H1 (cell line): ENCODE results near the gene TOP3B. TPM values are rescaled to one million over a fixed set of nuclear protein-coding genes. Genes with fewer than 3 reads are reported as not detected.

ENCODE experiments used
- CTCF ChIA-PET: fragments of 300-600 bp; sonication (Branson Sonifier 250); formaldehyde crosslinking; loops from one replicate; lab custom pipeline; 2021; ENCODE audit not compliant: partially characterized antibody; lab: Charles Lee
- POLR2A ChIA-PET: fragments of 300-600 bp; sonication (Branson Sonifier 250); formaldehyde crosslinking; loops from one replicate; lab custom pipeline; 2021; ENCODE audit warnings: inconsistent platforms; ENCODE audit not compliant: partially characterized antibody; lab: Charles Lee
- DNase-seq, 2 experiments: peaks; one replicate each; pipeline versions ENCODE4 v3.0.0 to v3.0.0-alpha.2; 2010 to 2022; ENCODE audit warnings: low spot score in 2 of 2, low read depth in 1 of 2, mixed read lengths in 1 of 2
- FAIRE-seq: peaks from 2 replicates; lab custom pipeline; 2011; peaks lifted over from hg19 to GRCh38; lab: Jason Lieb, UNC
- H2AFZ ChIP-seq: 2 replicates; pipeline ENCODE4 v1.8.1; 2012; ENCODE audit warnings: low read length, inconsistent platforms
- H2AK5ac ChIP-seq: 2 replicates; pipeline ENCODE4 v1.6.1; 2013; ENCODE audit warnings: low read depth, low read length
- H2BK120ac ChIP-seq: replicated peaks from 2 replicates; pipeline ENCODE3; 2013; ENCODE audit warnings: low read depth, low read length, inconsistent platforms
- H2BK12ac ChIP-seq: 2 replicates; pipeline ENCODE4 v1.6.1; 2013; ENCODE audit warnings: low read depth, low read length
- H2BK15ac ChIP-seq: 2 replicates; pipeline ENCODE4 v1.6.1; 2013; ENCODE audit warnings: low read length
- H2BK20ac ChIP-seq: 2 replicates; pipeline ENCODE4 v1.6.1; 2013; ENCODE audit warnings: low read length
- H2BK5ac ChIP-seq: 2 replicates; pipeline ENCODE4 v1.6.1; 2013; ENCODE audit warnings: low read depth, low read length
- H3K14ac ChIP-seq: 2 replicates; pipeline ENCODE4 v1.6.1; 2013; ENCODE audit warnings: inconsistent platforms; ENCODE audit not compliant: insufficient read length
- H3K18ac ChIP-seq: 2 replicates; pipeline ENCODE4 v1.6.1; 2013; ENCODE audit warnings: low read length; ENCODE audit errors: extremely low read depth
- H3K23ac ChIP-seq: 2 replicates; pipeline ENCODE4 v1.6.1; 2013; ENCODE audit warnings: inconsistent platforms; ENCODE audit not compliant: insufficient read length
- H3K23me2 ChIP-seq: 2 replicates; pipeline ENCODE4 v1.6.1; 2013; ENCODE audit warnings: low read depth, low read length
- H3K27ac ChIP-seq: 2 replicates; pipeline ENCODE4 v1.6.1; 2011; ENCODE audit warnings: low read depth, low read length, inconsistent platforms
- H3K27me3 ChIP-seq, 4 experiments: replicated peaks in 1 of 4; 1 replicate in 1 of 4; 2 replicates in 3 of 4; pipeline versions ENCODE4 v1.6.1 to v1.8.1; 2011 to 2013; ENCODE audit warnings: low read length in 3 of 4, mild to moderate bottlenecking in 3 of 4, inconsistent platforms in 2 of 4, mixed read lengths in 2 of 4, moderate library complexity in 1 of 4; ENCODE audit not compliant: control insufficient read depth in 3 of 4, insufficient read depth in 3 of 4; ENCODE audit errors: extremely low read depth in 1 of 4
- H3K36me3 ChIP-seq, 4 experiments: 2 replicates each; pipeline versions ENCODE4 v1.6.1 to v1.8.1; 2011 to 2013; ENCODE audit warnings: mild to moderate bottlenecking in 4 of 4, low read length in 3 of 4, moderate library complexity in 2 of 4, control low read depth in 1 of 4, inconsistent platforms in 1 of 4; ENCODE audit not compliant: insufficient read depth in 4 of 4, control insufficient read depth in 2 of 4
- H3K4ac ChIP-seq: replicated peaks from 2 replicates; pipeline ENCODE3; 2013; ENCODE audit warnings: low read length, low read depth, mixed read lengths, inconsistent platforms; ENCODE audit not compliant: insufficient read length
- H3K4me1 ChIP-seq, 4 experiments: replicated peaks in 1 of 4; 1 replicate in 1 of 4; 2 replicates in 3 of 4; pipeline versions ENCODE4 v1.6.1 to v1.8.1; 2011 to 2013; ENCODE audit warnings: low read length in 3 of 4, inconsistent platforms in 2 of 4, mixed read lengths in 1 of 4; ENCODE audit not compliant: insufficient read depth in 4 of 4, control insufficient read depth in 3 of 4
- H3K4me2 ChIP-seq, 2 experiments: 2 replicates each; pipeline versions ENCODE4 v1.6.1 to v1.8.1; 2011 to 2013; ENCODE audit warnings: low read depth in 2 of 2, low read length in 2 of 2, control low read depth in 1 of 2, inconsistent platforms in 1 of 2, mild to moderate bottlenecking in 1 of 2; ENCODE audit not compliant: insufficient read depth in 1 of 2
- H3K4me3 ChIP-seq, 4 experiments: fragments of 200-600, 300-600 bp in 1 of 4; sonication (generic), shearing (Covaris generic), sonication (Bioruptor Twin) in 1 of 4; 2 replicates each; pipeline versions ENCODE4 v1.5.1 to v1.8.1; 2011 to 2016; ENCODE audit warnings: low read length in 4 of 4, low read depth in 3 of 4, control low read depth in 2 of 4, inconsistent platforms in 2 of 4, mild to moderate bottlenecking in 2 of 4, mixed read lengths in 1 of 4, moderate library complexity in 1 of 4; ENCODE audit not compliant: insufficient read depth in 2 of 4; ENCODE audit errors: extremely low read depth in 1 of 4
- H3K56ac ChIP-seq: replicated peaks from 2 replicates; pipeline ENCODE3; 2013; ENCODE audit warnings: low read depth, mild to moderate bottlenecking, mixed read lengths, low read length, inconsistent platforms; ENCODE audit not compliant: insufficient read length
- H3K79me1 ChIP-seq: 2 replicates; pipeline ENCODE4 v1.6.1; 2013; ENCODE audit warnings: low read depth, low read length, control low read depth
- H3K79me2 ChIP-seq, 2 experiments: 2 replicates each; pipeline versions ENCODE4 v1.6.1 to v1.8.1; 2012 to 2013; ENCODE audit warnings: low read length in 2 of 2, mild to moderate bottlenecking in 2 of 2, inconsistent platforms in 1 of 2; ENCODE audit not compliant: insufficient read depth in 2 of 2, control insufficient read depth in 1 of 2
- H3K9ac ChIP-seq, 4 experiments: replicated peaks in 1 of 4; 1 replicate in 1 of 4; 2 replicates in 3 of 4; pipeline versions ENCODE4 v1.6.1 to v1.8.1; 2011 to 2013; ENCODE audit warnings: low read depth in 3 of 4, low read length in 3 of 4, control low read depth in 2 of 4, mild to moderate bottlenecking in 2 of 4, moderate library complexity in 2 of 4, inconsistent platforms in 1 of 4; ENCODE audit errors: extremely low read depth in 1 of 4
- H3K9me3 ChIP-seq, 2 experiments: 2 replicates each; pipeline versions ENCODE4 v1.6.1 to v1.8.1; 2012 to 2013; ENCODE audit warnings: mild to moderate bottlenecking in 2 of 2, moderate library complexity in 2 of 2, control low read depth in 1 of 2, inconsistent platforms in 1 of 2, low read depth in 1 of 2, low read length in 1 of 2, mixed read lengths in 1 of 2; ENCODE audit not compliant: insufficient read depth in 2 of 2
- H4K20me1 ChIP-seq, 2 experiments: replicated peaks in 1 of 2; 2 replicates each; pipeline versions ENCODE3 to v1.8.1; 2011 to 2013; ENCODE audit warnings: inconsistent platforms in 2 of 2, low read length in 2 of 2, mild to moderate bottlenecking in 1 of 2; ENCODE audit not compliant: insufficient read depth in 2 of 2, control insufficient read depth in 1 of 2
- H4K5ac ChIP-seq: 2 replicates; pipeline ENCODE4 v1.6.1; 2013; ENCODE audit warnings: low read length, low read depth, mixed read lengths, inconsistent platforms; ENCODE audit not compliant: insufficient read length
- H4K8ac ChIP-seq: 2 replicates; pipeline ENCODE4 v1.8.0; 2013; ENCODE audit warnings: mild to moderate bottlenecking, moderate library complexity, low read length, inconsistent platforms; ENCODE audit not compliant: insufficient read depth; ENCODE audit errors: extremely low read depth
- H4K91ac ChIP-seq: replicated peaks from 2 replicates; pipeline ENCODE3; 2013; ENCODE audit warnings: low read length, mixed read lengths, inconsistent platforms; ENCODE audit not compliant: insufficient read length
- CEBPB ChIP-seq: IDR thresholded peaks from 2 replicates; pipeline ENCODE4 v1.6.1; 2012; ENCODE audit warnings: low read depth, low read length
- CHD1 ChIP-seq: IDR thresholded peaks from 2 replicates; pipeline ENCODE4 v1.6.1; 2012; ENCODE audit warnings: low read depth, low read length, improper control_type of control experiment
- CTBP2 ChIP-seq: IDR thresholded peaks from 2 replicates; pipeline ENCODE4 v1.7.0; 2011; ENCODE audit warnings: borderline replicate concordance, mild to moderate bottlenecking, moderate library complexity, mixed read lengths, low read length; ENCODE audit not compliant: insufficient read depth, insufficient read length
- EGR1 ChIP-seq: IDR thresholded peaks from 2 replicates; pipeline ENCODE4 v1.6.1; 2011; ENCODE audit warnings: low read depth, low read length, borderline replicate concordance
- EP300 ChIP-seq, 2 experiments: IDR thresholded peaks; 1 replicate in 1 of 2; 2 replicates in 1 of 2; pipeline ENCODE4 v1.6.1; 2011 to 2012; ENCODE audit warnings: low read depth in 2 of 2, low read length in 2 of 2, mild to moderate bottlenecking in 2 of 2, borderline replicate concordance in 1 of 2, inconsistent platforms in 1 of 2, moderate library complexity in 1 of 2
- EZH2 ChIP-seq: fragments of 200-600 bp; sonication (generic); IDR thresholded peaks from 2 replicates; pipeline ENCODE4 v1.7.1; 2012; ENCODE audit warnings: low read depth, mild to moderate bottlenecking, moderate library complexity, low read length, inconsistent platforms; ENCODE audit not compliant: severe bottlenecking
- KDM1A ChIP-seq: fragments of 200-600, 300-600 bp; sonication (generic); IDR thresholded peaks from 2 replicates; pipeline ENCODE4 v1.7.1; 2016; ENCODE audit warnings: mild to moderate bottlenecking, low read length, borderline replicate concordance
- KDM5A ChIP-seq: fragments of 200-600 bp; IDR thresholded peaks from 2 replicates; pipeline ENCODE4 v1.7.1; 2012; ENCODE audit warnings: mild to moderate bottlenecking, low read length, inconsistent platforms, mixed read lengths
- PHF8 ChIP-seq: fragments of 200-600 bp; sonication (generic); conservative IDR thresholded peaks from 2 replicates; pipeline ENCODE4 v1.7.1; 2012; ENCODE audit warnings: low read depth, mild to moderate bottlenecking, inconsistent platforms, low read length, moderate library complexity
- POLR2AphosphoS5 ChIP-seq: IDR thresholded peaks from 2 replicates; pipeline ENCODE4 v1.6.1; 2011; ENCODE audit warnings: low read depth, low read length
- SIRT6 ChIP-seq: IDR thresholded peaks from one replicate; pipeline ENCODE4 v1.7.1; 2012; ENCODE audit warnings: low read length, inconsistent platforms
- USF2 ChIP-seq: IDR thresholded peaks from 2 replicates; pipeline ENCODE4 v1.6.1; 2011; ENCODE audit warnings: low read length, improper control_type of control experiment
- ZNF274 ChIP-seq: IDR thresholded peaks from 2 replicates; pipeline ENCODE4 v1.7.0; 2012; ENCODE audit warnings: low read length, borderline replicate concordance; ENCODE audit errors: extremely low read depth
- WGBS, 2 experiments: shearing (Covaris generic) in 1 of 2; methylation state at CpG; one replicate each; pipeline versions ENCODE4 v1.1.6 to v1.1.7; 2013 to 2015; ENCODE audit warnings: low lambda C conversion rate in 2 of 2, mixed read lengths in 2 of 2, inconsistent platforms in 1 of 2, low coverage in 1 of 2, missing lambda C conversion rate in 1 of 2; ENCODE audit not compliant: insufficient replicate concordance in 2 of 2, insufficient coverage in 1 of 2, insufficient read length in 1 of 2; ENCODE audit errors: extremely low coverage in 1 of 2, missing lambda C conversion rate in 1 of 2; 5-methylcytosine and 5-hydroxymethylcytosine counted together
- polyA plus RNA-seq, 7 experiments: library from polyadenylated mRNA; depleted of rRNA in 3 of 7; stranded (reverse) in 5 of 7; unstranded in 2 of 7; fragments of >200 nt in 5 of 7; fragments of 200-250 nt in 2 of 7; gene quantifications; 1 replicate in 5 of 7; 2 replicates in 1 of 7; 4 replicates in 1 of 7; pipeline versions ENCODE4 v1.2.1 to v1.2.3, GENCODE V29; 2011 to 2013; ENCODE audit warnings: missing spikeins in 2 of 7, mixed read lengths in 2 of 7
- total RNA-seq: library from RNA; stranded (reverse); fragmentation: NEBNext Ultra II Directional; extraction: Animal tissue kit (Norgen Biotek cat#: 25700); gene quantifications from 2 replicates; pipeline ENCODE4 v1.2.1, GENCODE V29; 2021

TOP3B gene
- total and polyA plus RNA-seq, 2 of the 8 experiments (the other 6 are each of a cell fraction or from before 2014, with no cell fraction given): 30.4 to 52.8 TPM

GRCh38 chr22:21933413-21933812, 49.2 kb downstream of the TOP3B start:
- POLR2A ChIA-PET: interaction anchor here (0.5 to 0.6 kb wide), 2 partner anchors 13 to 119 kb away, joined by 3 to 5 read pairs; no protein-coding TSS in a partner anchor
- Histone ChIP-seq H3K9ac (no peak overlapping the region), H3K4me2 (no peak overlapping the region), H3K18ac (no peak overlapping the region), H3K79me1 (no peaks in the 10 kb centered on the region), H2BK12ac (no peak overlapping the region), H2BK120ac (no peak overlapping the region), H3K23ac (no peak overlapping the region), H3K27ac (no peak overlapping the region), H4K8ac (no peak overlapping the region), H3K23me2 (no peaks in the 10 kb centered on the region), H3K56ac (no peak overlapping the region), H3K36me3 (0 out of 8 replicates have a peak, but pooled peaks cover 0 to 3% (median 1%) of the 10 kb centered on the region in 4 experiments), H2BK15ac (no peak overlapping the region), H2BK20ac (no peak overlapping the region), H3K27me3 (no peaks in the 10 kb centered on the region), H3K14ac (no peak overlapping the region), H4K5ac (no peak overlapping the region), H4K20me1 (peaks cover 0 to 2% of the 10 kb centered on the region in 2 experiments), H4K91ac (no peak overlapping the region), H3K79me2 (no peaks in the 10 kb centered on the region), H2AFZ (no peak overlapping the region), H2BK5ac (no peak overlapping the region), H3K4ac (no peak overlapping the region), H3K9me3 (no peaks in the 10 kb centered on the region), H2AK5ac (no peak overlapping the region), H3K4me3 (no peak overlapping the region), H3K4me1 (peaks cover 1 to 9% (median 3%) of the 10 kb centered on the region in 4 experiments; a peak in 5 of 7 replicates)
- DNase-seq (no peak), FAIRE-seq (no peak)
- CTCF ChIA-PET: interaction anchor here (0.6 to 1.7 kb wide), 2 partner anchors 33 to 158 kb away, joined by 3 read pairs; no protein-coding TSS in a partner anchor
- 96% methylated on average over 23 of the region's 23 CpGs; no CpG with 5 or more reads in 1 of the 2 experiments for WGBS, 2 experiments
- TF ChIP-seq KDM5A: no peak
- no peak for TF ChIP-seq CTBP2
- no peak for TF ChIP-seq CEBPB
- no peak for TF ChIP-seq EP300 (IDR thresholded peaks at IDR 0.05; ENCODE audit: borderline replicate concordance in 1 of 2, low read depth in 2 of 2, low read length in 2 of 2)
- TF ChIP-seq PHF8: no peak
- TF ChIP-seq USF2: no peak
- TF ChIP-seq SIRT6: no peak
- no peak for TF ChIP-seq EGR1
- no peak for TF ChIP-seq EZH2
- no peak for TF ChIP-seq ZNF274
- TF ChIP-seq KDM1A: no peak
- no peak for TF ChIP-seq CHD1
- TF ChIP-seq POLR2AphosphoS5: no peak
